ENCODE results near the gene QRICH2. TPM values are rescaled to one million over a fixed set of nuclear protein-coding genes. Genes with fewer than 3 reads are reported as not detected.
"Not testable (repeated sequence)": the region's sequence is repeated elsewhere in the genome, so short reads cannot be mapped to it uniquely, and the experiment has no call there.

The QRICH2 gene
- total RNA-seq, 1 donor from 2014 or later = 2.1 TPM

- Histone ChIP-seq H3K36me3 (ENCODE audit: control insufficient read depth in 3 of 3, insufficient read depth in 3 of 3, low read length in 3 of 3) (no peaks in the 10 kb centered on the region), H3K4me1 (ENCODE audit: control insufficient read depth in 3 of 3, insufficient read depth in 3 of 3, low read length in 3 of 3) (peaks cover 45 to 65% (median 48%) of the 10 kb centered on the region in 3 donors), H3K27me3 (ENCODE audit: control insufficient read depth in 3 of 3, insufficient read depth in 3 of 3, low read length in 3 of 3) (no peaks in the 10 kb centered on the region)
Measured at GRCh38 chr17:76250141-76250540, 57.9 kb downstream of the QRICH2 start.

GRCh38 chr17:76248013-76248782 is 59.9 kb downstream of the QRICH2 start:
- peaks cover 37 to 64% (median 47%) of the 10 kb centered on the region in 3 donors for H3K4me1 ChIP-seq (ENCODE audit: control insufficient read depth in 3 of 3, insufficient read depth in 3 of 3, low read length in 3 of 3)
- H3K9ac ChIP-seq (ENCODE audit: low read depth in 1 of 3, low read length in 3 of 3) = peak overlapping the region in 1 of 3 donors; percentile 10
- no peaks in the 10 kb centered on the region for H3K36me3 ChIP-seq (ENCODE audit: control insufficient read depth in 3 of 3, insufficient read depth in 3 of 3, low read length in 3 of 3)
- H3K9me3 ChIP-seq (ENCODE audit: control insufficient read depth in 3 of 3, low read length in 3 of 3) = no peaks in the 10 kb centered on the region
- H3K27ac ChIP-seq (ENCODE audit: low read depth, low read length) = peak overlapping the region; percentile 16
- H3K27me3 ChIP-seq (ENCODE audit: control insufficient read depth in 3 of 3, insufficient read depth in 3 of 3, low read length in 3 of 3) = peaks cover 0 to 3% (median 0%) of the 10 kb centered on the region in 3 donors
- peak overlapping the region in 2 of 3 donors; percentile 31 to 35 for H3K4me3 ChIP-seq (ENCODE audit: low read length in 3 of 3)

More at GRCh38 chr17:76250141-76250540, 57.9 kb downstream of the QRICH2 start:
- Histone ChIP-seq H3K9me3 (ENCODE audit: control insufficient read depth in 3 of 3, low read length in 3 of 3) (no peaks in the 10 kb centered on the region), H3K27ac (ENCODE audit: low read depth, low read length) (no peak overlapping the region), H3K4me3 (ENCODE audit: low read length in 3 of 3) (no peak overlapping the region), H3K9ac (ENCODE audit: low read depth in 1 of 3, low read length in 3 of 3) (no peak overlapping the region)

- Histone ChIP-seq H3K9me3 (ENCODE audit: control insufficient read depth in 3 of 3, low read length in 3 of 3) (no peaks in the 10 kb centered on the region), H3K36me3 (ENCODE audit: control insufficient read depth in 3 of 3, insufficient read depth in 3 of 3, low read length in 3 of 3) (no peaks in the 10 kb centered on the region), H3K4me3 (ENCODE audit: low read length in 3 of 3) (no peak overlapping the region), H3K9ac (ENCODE audit: low read depth in 1 of 3, low read length in 3 of 3) (no peak overlapping the region), H3K27ac (ENCODE audit: low read depth, low read length) (peak overlapping the region; percentile 13), H3K4me1 (ENCODE audit: control insufficient read depth in 3 of 3, insufficient read depth in 3 of 3, low read length in 3 of 3) (peaks cover 30 to 63% (median 39%) of the 10 kb centered on the region in 3 donors), H3K27me3 (ENCODE audit: control insufficient read depth in 3 of 3, insufficient read depth in 3 of 3, low read length in 3 of 3) (peaks cover 0 to 3% (median 0%) of the 10 kb centered on the region in 3 donors)
Measured at GRCh38 chr17:76247304-76247703, 60.8 kb downstream of the QRICH2 start.

GRCh38 chr17:76246080-76247066 is 61.7 kb downstream of the QRICH2 start:
- H3K9me3 ChIP-seq (ENCODE audit: control insufficient read depth in 3 of 3, low read length in 3 of 3) = no peaks in the 10 kb centered on the region
- peak overlapping the region in 2 of 3 donors; percentile 16 to 18 for H3K9ac ChIP-seq (ENCODE audit: low read depth in 1 of 3, low read length in 3 of 3)
- H3K4me3 ChIP-seq (ENCODE audit: low read length in 3 of 3) = no peak overlapping the region
- peaks cover 0 to 3% (median 0%) of the 10 kb centered on the region in 3 donors for H3K27me3 ChIP-seq (ENCODE audit: control insufficient read depth in 3 of 3, insufficient read depth in 3 of 3, low read length in 3 of 3)
- no peaks in the 10 kb centered on the region for H3K36me3 ChIP-seq (ENCODE audit: control insufficient read depth in 3 of 3, insufficient read depth in 3 of 3, low read length in 3 of 3)
- H3K27ac ChIP-seq (ENCODE audit: low read depth, low read length) = peak overlapping the region; percentile 28
- peaks cover 30 to 62% (median 39%) of the 10 kb centered on the region in 3 donors for H3K4me1 ChIP-seq (ENCODE audit: control insufficient read depth in 3 of 3, insufficient read depth in 3 of 3, low read length in 3 of 3)

GRCh38 chr17:76244721-76245120 is 63.4 kb downstream of the QRICH2 start:
- not testable (repeated sequence) for H3K27ac ChIP-seq (ENCODE audit: low read depth, low read length); H3K36me3 ChIP-seq (ENCODE audit: control insufficient read depth in 3 of 3, insufficient read depth in 3 of 3, low read length in 3 of 3); H3K4me3 ChIP-seq (ENCODE audit: low read length in 3 of 3); H3K9ac ChIP-seq (ENCODE audit: low read depth in 1 of 3, low read length in 3 of 3); H3K9me3 ChIP-seq (ENCODE audit: control insufficient read depth in 3 of 3, low read length in 3 of 3); H3K27me3 ChIP-seq (ENCODE audit: control insufficient read depth in 3 of 3, insufficient read depth in 3 of 3, low read length in 3 of 3)
- H3K4me1 ChIP-seq (ENCODE audit: control insufficient read depth in 3 of 3, insufficient read depth in 3 of 3, low read length in 3 of 3) = peaks cover 37 to 60% (median 46%) of the 10 kb centered on the region in 3 donors

GRCh38 chr17:76243826-76244679 is 64.0 kb downstream of the QRICH2 start:
- H3K4me1 ChIP-seq (ENCODE audit: control insufficient read depth in 3 of 3, insufficient read depth in 3 of 3, low read length in 3 of 3) = peaks cover 40 to 63% (median 46%) of the 10 kb centered on the region in 3 donors
- no peak overlapping the region for H3K9ac ChIP-seq (ENCODE audit: low read depth in 1 of 3, low read length in 3 of 3)
- H3K4me3 ChIP-seq (ENCODE audit: low read length in 3 of 3) = no peak overlapping the region
- peaks cover 0 to 3% (median 0%) of the 10 kb centered on the region in 3 donors for H3K27me3 ChIP-seq (ENCODE audit: control insufficient read depth in 3 of 3, insufficient read depth in 3 of 3, low read length in 3 of 3)
- H3K36me3 ChIP-seq (ENCODE audit: control insufficient read depth in 3 of 3, insufficient read depth in 3 of 3, low read length in 3 of 3) = no peaks in the 10 kb centered on the region
- no peak overlapping the region for H3K27ac ChIP-seq (ENCODE audit: low read depth, low read length)
- H3K9me3 ChIP-seq (ENCODE audit: control insufficient read depth in 3 of 3, low read length in 3 of 3) = no peaks in the 10 kb centered on the region

- no peaks in the 10 kb centered on the region for H3K9me3 ChIP-seq (ENCODE audit: control insufficient read depth in 3 of 3, low read length in 3 of 3)
- peaks cover 31 to 47% (median 35%) of the 10 kb centered on the region in 3 donors for H3K4me1 ChIP-seq (ENCODE audit: control insufficient read depth in 3 of 3, insufficient read depth in 3 of 3, low read length in 3 of 3)
- peak overlapping the region in 1 of 3 donors; percentile 93 for H3K9ac ChIP-seq (ENCODE audit: low read depth in 1 of 3, low read length in 3 of 3)
- peak overlapping the region; percentile 71 for H3K27ac ChIP-seq (ENCODE audit: low read depth, low read length)
- peaks cover 0 to 3% (median 0%) of the 10 kb centered on the region in 3 donors for H3K27me3 ChIP-seq (ENCODE audit: control insufficient read depth in 3 of 3, insufficient read depth in 3 of 3, low read length in 3 of 3)
- no peaks in the 10 kb centered on the region for H3K36me3 ChIP-seq (ENCODE audit: control insufficient read depth in 3 of 3, insufficient read depth in 3 of 3, low read length in 3 of 3)
- peak overlapping the region in 2 of 3 donors; percentile 74 to 95 for H3K4me3 ChIP-seq (ENCODE audit: low read length in 3 of 3)
Measured at GRCh38 chr17:76241691-76242255, 66.3 kb downstream of the QRICH2 start.

GRCh38 chr17:76241204-76241538 is 66.9 kb downstream of the QRICH2 start:
- Histone ChIP-seq H3K4me3 (ENCODE audit: low read length in 3 of 3) (peak overlapping the region; percentile 74 to 95 (median 86)), H3K27me3 (ENCODE audit: control insufficient read depth in 3 of 3, insufficient read depth in 3 of 3, low read length in 3 of 3) (peaks cover 0 to 3% (median 0%) of the 10 kb centered on the region in 3 donors), H3K27ac (ENCODE audit: low read depth, low read length) (peak overlapping the region; percentile 71), H3K36me3 (ENCODE audit: control insufficient read depth in 3 of 3, insufficient read depth in 3 of 3, low read length in 3 of 3) (no peaks in the 10 kb centered on the region), H3K9me3 (ENCODE audit: control insufficient read depth in 3 of 3, low read length in 3 of 3) (no peaks in the 10 kb centered on the region), H3K9ac (ENCODE audit: low read depth in 1 of 3, low read length in 3 of 3) (peak overlapping the region; percentile 66 to 93 (median 89)), H3K4me1 (ENCODE audit: control insufficient read depth in 3 of 3, insufficient read depth in 3 of 3, low read length in 3 of 3) (peaks cover 25 to 41% (median 29%) of the 10 kb centered on the region in 3 donors)
